ENCODE results near the gene MAP2K7.

- no peak for TF ChIP-seq POLR2A (IDR thresholded peaks at IDR 0.05; ENCODE audit: low read depth, low read length)
- no peak for TF ChIP-seq TAF1 (IDR thresholded peaks at IDR 0.05; ENCODE audit: borderline replicate concordance, low read depth, low read length)
Measured at GRCh38 chr19:7905859-7906258, 2.2 kb downstream of the MAP2K7 start.
